Loucy (cell line): ENCODE measurements around the gene EP400.

Experiments
- H2AFZ ChIP-seq: fragments of 200-600 bp; sonication (generic); 2 replicates; pipeline ENCODE4 v1.6.0; 2016; ENCODE audit warnings: antibody characterized with exemption, mild to moderate bottlenecking, low read length, moderate library complexity
- H3F3A ChIP-seq: fragments of 200-600 bp; 2 replicates; pipeline ENCODE4 v1.6.0; 2016; ENCODE audit warnings: antibody characterized with exemption, low read depth, mild to moderate bottlenecking
- H3K27me3 ChIP-seq: fragments of 200-600 bp; sonication (generic); 2 replicates; pipeline ENCODE4 v1.6.1; 2014; ENCODE audit warnings: low read length, mild to moderate bottlenecking; ENCODE audit not compliant: insufficient read depth, poor library complexity, severe bottlenecking
- H3K36me3 ChIP-seq: fragments of 200-600 bp; sonication (generic); 2 replicates; pipeline ENCODE4 v1.6.1; 2016; ENCODE audit warnings: low read length; ENCODE audit not compliant: insufficient read depth
- H3K4me1 ChIP-seq: fragments of 200-600 bp; sonication (generic); 2 replicates; pipeline ENCODE4 v1.5.1; 2014; ENCODE audit warnings: low read length, mild to moderate bottlenecking; ENCODE audit not compliant: insufficient read depth, poor library complexity, severe bottlenecking
- H3K4me2 ChIP-seq: fragments of 200-600 bp; sonication (generic); 2 replicates; pipeline ENCODE4 v1.6.0; 2014; ENCODE audit warnings: antibody characterized with exemption, low read length, low read depth, mild to moderate bottlenecking; ENCODE audit not compliant: poor library complexity, severe bottlenecking
- H3K4me3 ChIP-seq: fragments of 200-600 bp; sonication (generic); 2 replicates; pipeline ENCODE4 v1.5.1; 2014; ENCODE audit warnings: low read length, mild to moderate bottlenecking, mixed read lengths; ENCODE audit not compliant: poor library complexity, severe bottlenecking
- H3K79me2 ChIP-seq: fragments of 200-600 bp; sonication (generic); 2 replicates; pipeline ENCODE4 v1.6.1; 2014; ENCODE audit warnings: low read length; ENCODE audit not compliant: insufficient read depth
- H3K9ac ChIP-seq: fragments of 200-600 bp; sonication (generic); 2 replicates; pipeline ENCODE4 v1.6.0; 2014; ENCODE audit warnings: mild to moderate bottlenecking, low read depth, low read length, moderate library complexity; ENCODE audit not compliant: poor library complexity, severe bottlenecking
- H3K9me2 ChIP-seq: fragments of 200-600 bp; sonication (generic); replicated peaks from 2 replicates; pipeline ENCODE4 v1.6.1; 2016; ENCODE audit warnings: low read depth, low read length, mixed read lengths
- H3K9me3 ChIP-seq: fragments of 200-600 bp; sonication (generic); 2 replicates; pipeline ENCODE4 v1.6.1; 2014; ENCODE audit warnings: mild to moderate bottlenecking, antibody characterized with exemption, low read length, low read depth; ENCODE audit not compliant: insufficient read depth
- H4K20me1 ChIP-seq: fragments of 200-600 bp; sonication (generic); 2 replicates; pipeline ENCODE4 v1.6.0; 2014; ENCODE audit warnings: antibody characterized with exemption, low read length, mild to moderate bottlenecking; ENCODE audit not compliant: insufficient read depth, poor library complexity, severe bottlenecking
- EZH2phosphoT487 ChIP-seq: fragments of 200-600 bp; IDR thresholded peaks from 2 replicates; pipeline ENCODE4 v1.6.1; 2018; ENCODE audit warnings: antibody characterized with exemption, mild to moderate bottlenecking, moderate library complexity, borderline replicate concordance
- TF ChIP-seq, protein P1 (sequence below): fragments of 200-600 bp; sonication (generic); conservative IDR thresholded peaks from 2 replicates; pipeline ENCODE4 v1.5.1; 2014; ENCODE audit warnings: mild to moderate bottlenecking, antibody characterized with exemption, low read length

Gene EP400

DNA sequence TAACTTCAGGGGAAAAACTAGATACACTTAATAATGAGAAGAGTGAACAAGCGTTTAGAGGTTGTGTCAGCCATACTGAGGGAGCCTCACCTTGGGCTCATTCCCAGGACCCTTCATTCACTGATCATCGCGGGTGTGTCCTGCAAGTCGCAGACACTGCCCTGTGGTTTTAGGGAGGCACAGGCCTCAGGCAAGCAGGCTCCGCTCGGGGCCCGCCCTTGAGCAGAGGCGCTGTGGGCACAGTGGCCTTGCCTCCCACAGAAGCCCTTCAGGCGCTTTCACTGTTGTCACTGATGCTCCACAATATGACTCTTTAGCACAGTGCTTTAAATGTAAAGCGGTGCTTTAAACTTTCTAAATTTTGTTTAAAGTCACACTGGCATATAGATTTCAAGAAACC lies 127.0 kb downstream of the EP400 start:
- no peaks in the 10 kb centered on the region for H4K20me1 ChIP-seq
- no peaks in the 10 kb centered on the region for H3K27me3 ChIP-seq
- H3K9me2 ChIP-seq = no peaks in the 10 kb centered on the region
- H3K79me2 ChIP-seq = no peaks in the 10 kb centered on the region
- no peak overlapping the region for H2AFZ ChIP-seq
- H3K4me2 ChIP-seq = no peak overlapping the region
- peaks cover 43% of the 10 kb centered on the region; the same call in 1 of the 2 replicates for H3K36me3 ChIP-seq
- no peaks in the 10 kb centered on the region for H3K9me3 ChIP-seq
- H3K9ac ChIP-seq = no peak overlapping the region
- no peaks in the 10 kb centered on the region for H3F3A ChIP-seq
- no peak overlapping the region for H3K4me3 ChIP-seq
- H3K4me1 ChIP-seq = no peaks in the 10 kb centered on the region
- no peak for TF ChIP-seq EZH2phosphoT487
- TF ChIP-seq, protein P1, sequence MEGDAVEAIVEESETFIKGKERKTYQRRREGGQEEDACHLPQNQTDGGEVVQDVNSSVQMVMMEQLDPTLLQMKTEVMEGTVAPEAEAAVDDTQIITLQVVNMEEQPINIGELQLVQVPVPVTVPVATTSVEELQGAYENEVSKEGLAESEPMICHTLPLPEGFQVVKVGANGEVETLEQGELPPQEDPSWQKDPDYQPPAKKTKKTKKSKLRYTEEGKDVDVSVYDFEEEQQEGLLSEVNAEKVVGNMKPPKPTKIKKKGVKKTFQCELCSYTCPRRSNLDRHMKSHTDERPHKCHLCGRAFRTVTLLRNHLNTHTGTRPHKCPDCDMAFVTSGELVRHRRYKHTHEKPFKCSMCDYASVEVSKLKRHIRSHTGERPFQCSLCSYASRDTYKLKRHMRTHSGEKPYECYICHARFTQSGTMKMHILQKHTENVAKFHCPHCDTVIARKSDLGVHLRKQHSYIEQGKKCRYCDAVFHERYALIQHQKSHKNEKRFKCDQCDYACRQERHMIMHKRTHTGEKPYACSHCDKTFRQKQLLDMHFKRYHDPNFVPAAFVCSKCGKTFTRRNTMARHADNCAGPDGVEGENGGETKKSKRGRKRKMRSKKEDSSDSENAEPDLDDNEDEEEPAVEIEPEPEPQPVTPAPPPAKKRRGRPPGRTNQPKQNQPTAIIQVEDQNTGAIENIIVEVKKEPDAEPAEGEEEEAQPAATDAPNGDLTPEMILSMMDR = no peak

DNA sequence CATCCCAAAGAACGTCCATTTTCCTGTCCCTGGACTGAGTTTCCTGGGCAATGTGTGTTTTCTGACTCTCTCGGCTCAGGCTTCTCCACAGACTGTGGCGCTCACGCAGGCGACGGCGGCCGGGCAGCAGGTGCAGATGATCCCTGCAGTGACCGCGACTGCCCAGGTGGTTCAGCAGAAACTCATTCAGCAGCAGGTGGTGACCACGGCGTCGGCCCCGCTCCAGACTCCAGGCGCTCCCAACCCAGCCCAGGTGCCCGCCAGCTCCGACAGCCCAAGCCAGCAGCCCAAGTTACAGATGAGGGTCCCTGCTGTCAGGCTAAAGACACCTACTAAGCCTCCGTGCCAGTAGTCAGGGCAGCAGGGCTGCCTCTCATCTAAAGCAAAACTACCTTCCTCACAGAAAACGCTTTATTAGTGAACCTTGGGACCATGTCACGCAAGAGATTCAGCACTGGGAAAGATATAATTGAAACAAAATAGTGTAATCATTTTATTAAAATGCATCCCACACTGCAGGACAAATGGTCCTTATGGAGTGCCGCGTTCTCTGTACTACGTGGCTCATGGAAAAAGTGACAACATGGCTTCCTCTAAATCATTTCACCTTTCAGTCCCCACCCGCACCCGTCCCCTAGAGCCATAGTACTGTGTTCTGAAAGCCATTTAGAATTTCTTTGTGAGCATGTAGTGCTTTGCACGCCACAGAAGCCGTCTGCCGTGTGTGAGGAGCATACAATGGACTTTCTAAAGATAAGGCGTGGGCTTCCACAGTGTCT lies 127.8 kb downstream of the EP400 start:
- no peaks in the 10 kb centered on the region for H4K20me1 ChIP-seq
- H3K9me3 ChIP-seq = no peaks in the 10 kb centered on the region
- no peak overlapping the region for H3K4me3 ChIP-seq
- H2AFZ ChIP-seq = no peak overlapping the region
- TF ChIP-seq EZH2phosphoT487 = no peak
- TF ChIP-seq, protein P1 = no peak
- no peaks in the 10 kb centered on the region for H3K79me2 ChIP-seq
- H3K9ac ChIP-seq = no peak overlapping the region
- H3F3A ChIP-seq = no peaks in the 10 kb centered on the region
- no peak overlapping the region for H3K4me2 ChIP-seq
- no peaks in the 10 kb centered on the region for H3K27me3 ChIP-seq
- peaks cover 41% of the 10 kb centered on the region; the same call in 1 of the 2 replicates for H3K36me3 ChIP-seq
- H3K4me1 ChIP-seq = no peaks in the 10 kb centered on the region
- no peaks in the 10 kb centered on the region for H3K9me2 ChIP-seq

DNA sequence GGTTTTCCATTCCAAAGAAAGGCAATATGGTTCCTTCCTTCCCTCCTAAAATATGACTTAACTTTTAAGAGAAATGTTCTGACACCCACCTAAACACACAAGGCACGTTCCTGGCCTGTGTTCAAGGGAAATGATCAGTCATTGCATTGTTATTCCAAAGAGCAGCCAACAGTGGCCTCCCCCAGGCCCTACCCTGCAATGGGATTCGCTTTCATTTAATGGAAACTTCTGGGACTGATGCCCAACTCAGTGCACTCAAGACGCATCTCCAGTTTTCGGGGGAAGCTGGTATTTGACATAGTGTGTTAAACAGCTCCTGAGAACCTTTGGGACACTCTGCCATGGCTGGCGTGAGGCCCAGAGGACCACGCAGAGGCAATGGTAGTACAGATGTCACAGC lies 128.4 kb downstream of the EP400 start:
- Histone ChIP-seq H3K79me2 (no peaks in the 10 kb centered on the region), H3F3A (no peaks in the 10 kb centered on the region), H3K36me3 (peaks cover 40% of the 10 kb centered on the region; the same call in 1 of the 2 replicates), H2AFZ (no peak overlapping the region), H3K4me1 (no peaks in the 10 kb centered on the region), H3K9me2 (no peaks in the 10 kb centered on the region), H4K20me1 (no peaks in the 10 kb centered on the region), H3K4me2 (no peak overlapping the region), H3K9ac (no peak overlapping the region), H3K9me3 (no peaks in the 10 kb centered on the region), H3K27me3 (no peaks in the 10 kb centered on the region), H3K4me3 (no peak overlapping the region)
- TF ChIP-seq EZH2phosphoT487 = no peak
- TF ChIP-seq, protein P1 = no peak
